Measurements from ENCODE around the gene C10orf95.

Gene C10orf95

DNA sequence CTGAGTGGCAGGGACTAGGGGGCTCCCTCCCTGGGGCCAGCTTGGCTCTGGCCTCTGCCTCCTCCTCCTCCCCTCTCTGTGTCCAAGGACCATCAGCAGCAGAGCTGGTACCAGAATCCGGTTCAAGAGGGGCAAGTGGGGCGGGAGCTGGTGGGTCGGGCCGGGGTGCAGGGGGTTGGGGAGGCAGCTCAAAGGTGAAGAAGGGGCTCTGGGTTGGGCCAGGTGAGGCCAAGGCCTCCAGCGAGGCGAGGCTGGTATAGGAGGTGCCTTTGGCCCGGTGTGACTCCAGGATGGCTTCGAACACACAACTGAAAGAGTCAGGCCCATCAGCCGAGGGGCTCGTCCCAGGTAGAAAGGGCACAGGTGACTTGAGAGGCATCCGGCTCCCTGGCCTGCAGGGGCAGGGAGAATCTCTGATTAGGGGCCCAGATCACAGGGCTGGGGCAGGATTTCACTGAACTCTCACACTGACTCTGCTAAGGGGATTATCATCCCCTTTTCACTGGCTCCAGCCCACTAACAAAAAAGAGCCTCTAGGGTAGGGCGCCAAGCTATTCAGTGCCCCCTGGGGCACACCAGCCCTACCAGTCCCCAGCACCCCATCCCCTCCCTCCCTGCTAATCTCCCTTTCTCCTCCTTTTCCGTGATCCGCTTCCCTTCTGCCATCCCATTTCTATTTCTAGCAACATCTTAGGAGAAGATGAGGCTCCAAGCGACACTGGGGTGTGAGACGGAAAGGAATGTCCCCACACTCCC is 37.4 kb downstream of the C10orf95 start:
- DNase-seq, result no peak

GRCh38 chr10:102413053-102413705 is 38.2 kb downstream of the C10orf95 start:
- no peak for DNase-seq

GRCh38 chr10:102412293-102412692 is 39.0 kb downstream of the C10orf95 start:
- DNase-seq, result no peak

DNA sequence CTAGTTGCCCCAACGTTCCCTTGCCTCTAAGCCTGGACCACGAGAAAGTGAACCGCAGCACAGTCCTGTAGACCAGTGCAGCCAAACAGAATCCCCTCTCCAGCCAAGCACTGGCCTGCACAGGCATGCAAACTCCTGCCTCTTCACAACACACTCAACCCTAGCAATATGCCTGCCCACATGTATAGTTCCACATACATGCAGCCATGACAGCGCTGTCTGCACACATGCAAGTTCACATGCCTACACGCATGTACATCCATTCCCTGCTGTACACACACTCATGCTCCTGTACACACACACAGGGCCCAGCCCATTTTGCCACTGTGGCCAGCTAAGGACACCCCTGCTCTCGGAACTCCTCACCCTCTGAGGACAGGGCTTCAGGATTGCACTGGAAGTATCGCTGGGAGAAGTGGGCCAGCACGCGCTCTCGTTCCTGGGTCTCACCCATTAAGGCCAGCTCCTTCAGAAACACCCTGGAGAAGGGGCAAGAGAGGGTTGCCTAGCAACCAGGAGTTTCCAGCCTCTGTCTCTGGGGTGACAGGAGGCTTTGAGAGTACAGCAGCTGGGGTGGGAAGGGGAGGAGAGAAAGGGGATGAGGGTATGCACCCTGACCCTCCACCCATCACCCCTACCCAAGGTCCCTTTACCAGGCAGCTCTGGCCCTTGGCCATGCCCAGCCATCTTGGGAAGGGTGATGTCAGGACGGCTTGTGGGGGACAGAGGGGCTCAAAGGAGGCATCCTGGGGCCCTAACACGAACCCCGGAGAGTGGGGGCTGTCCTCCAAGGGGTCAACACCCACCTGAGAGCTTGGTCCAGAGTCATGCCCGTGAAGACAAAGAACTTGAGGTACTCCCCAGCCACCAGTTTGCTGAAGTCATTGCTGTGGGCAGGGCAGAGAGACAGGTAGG is 39.7 kb downstream of the C10orf95 start:
- DNase-seq, result no peak

- DNase-seq, result no peak
Measured at GRCh38 chr10:102410429-102411073, 40.8 kb downstream of the C10orf95 start.

GRCh38 chr10:102409604-102410428 is 41.5 kb downstream of the C10orf95 start:
- peak; percentile 32 for DNase-seq

GRCh38 chr10:102408728-102409603 is 42.4 kb downstream of the C10orf95 start:
- DNase-seq, result peak; percentile 61

GRCh38 chr10:102408131-102408727 is 43.1 kb downstream of the C10orf95 start:
- no peak for DNase-seq

DNA sequence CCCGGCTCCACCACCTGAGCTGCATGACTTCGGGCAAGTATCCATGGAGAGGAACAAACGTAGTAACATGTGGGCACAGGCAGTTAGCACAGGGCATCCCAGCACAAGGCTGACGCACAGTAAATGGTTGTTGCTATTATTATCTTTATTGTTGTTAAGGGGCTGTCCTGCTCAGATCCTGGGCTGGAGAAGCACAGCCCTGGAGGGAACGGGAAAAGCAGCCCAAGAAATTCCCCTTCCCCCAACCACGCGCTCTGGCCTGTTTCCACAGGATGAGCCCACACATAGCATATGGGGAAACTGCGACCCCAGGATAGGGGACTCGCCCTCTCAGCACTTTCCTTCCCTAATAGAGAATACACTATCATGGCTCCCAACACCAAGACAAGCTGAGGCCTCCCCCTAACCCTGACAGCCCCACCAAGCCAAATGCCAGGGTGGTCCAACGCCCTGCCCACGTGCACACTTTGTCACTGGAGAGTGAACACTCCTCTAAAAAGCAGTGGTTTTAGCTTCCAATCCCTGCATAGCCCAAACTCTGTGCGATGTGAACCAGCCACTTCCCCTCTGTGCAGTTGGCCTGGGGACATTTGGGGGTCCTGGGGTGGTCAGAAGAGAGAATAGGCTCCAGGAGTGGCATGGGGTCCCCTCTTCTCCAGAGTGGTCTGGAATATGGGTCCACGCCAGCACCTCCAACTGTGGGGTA is 43.8 kb downstream of the C10orf95 start:
- no peak for DNase-seq

DNA sequence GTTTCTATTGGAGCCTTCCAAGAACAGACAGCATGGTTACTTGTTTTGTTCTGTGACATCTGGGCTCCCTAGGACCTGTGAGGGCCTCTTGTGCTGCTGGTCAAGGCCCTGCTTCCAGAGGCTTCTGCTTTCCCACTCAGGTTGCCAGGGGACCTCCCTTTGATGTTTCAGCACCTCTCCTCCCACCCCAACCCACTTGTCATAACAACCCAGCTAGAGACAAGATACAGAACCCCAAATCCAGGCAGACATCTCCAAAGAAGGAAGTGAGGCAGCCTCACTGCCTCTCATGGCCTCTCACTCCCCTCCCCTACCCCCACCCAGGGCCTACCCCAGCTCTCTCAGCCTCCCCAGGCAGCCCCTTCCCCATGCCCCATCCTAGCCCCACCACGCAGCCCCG is 44.5 kb downstream of the C10orf95 start:
- no peak for DNase-seq

GRCh38 chr10:102405632-102406031 is 45.7 kb downstream of the C10orf95 start:
- DNase-seq, result peak; percentile 33

- no peak for DNase-seq
Measured at GRCh38 chr10:102405108-102405571, 46.2 kb downstream of the C10orf95 start.

GRCh38 chr10:102404361-102405107 is 46.8 kb downstream of the C10orf95 start:
- no peak for DNase-seq

DNA sequence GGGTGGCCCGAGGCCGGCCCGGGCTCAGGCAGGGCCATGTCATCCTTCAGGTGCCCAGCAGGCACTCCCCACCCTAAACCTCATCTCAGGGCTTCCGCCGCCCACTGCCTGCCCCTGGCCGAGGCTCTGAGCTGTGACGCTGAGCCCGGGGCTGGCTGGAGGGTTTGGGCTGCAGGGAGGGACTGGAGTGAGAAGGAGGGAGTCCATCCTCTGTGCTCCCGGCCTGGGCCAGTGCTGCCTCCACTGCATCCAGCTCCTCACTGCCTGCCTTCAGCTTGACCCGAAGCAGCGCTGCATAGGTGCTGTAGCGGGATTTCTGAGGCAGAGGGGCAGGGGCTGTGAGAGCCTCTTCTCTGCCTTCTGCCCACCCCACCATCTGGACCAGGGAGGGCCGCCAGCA is 48.2 kb downstream of the C10orf95 start:
- no peak for DNase-seq

DNA sequence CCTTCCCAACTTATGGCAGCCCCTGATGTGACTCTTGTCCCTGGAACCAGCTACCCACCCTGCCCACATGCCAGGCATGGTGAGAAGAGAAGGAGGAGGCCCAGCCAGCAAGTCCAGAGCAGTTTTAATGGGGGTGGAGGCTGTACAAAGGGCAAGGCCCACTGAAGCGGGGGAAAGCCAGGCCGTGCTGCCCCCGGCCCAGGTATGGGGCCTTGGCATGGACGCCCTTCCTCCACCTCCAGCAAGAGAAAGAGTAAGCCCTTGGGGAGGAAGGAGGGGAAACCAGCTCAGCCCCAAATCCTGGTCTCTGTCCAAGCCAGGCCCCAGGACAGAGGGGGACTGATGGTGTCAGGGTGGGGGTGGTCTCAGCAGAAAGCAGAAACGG is 48.8 kb downstream of the C10orf95 start:
- DNase-seq, result no peak

GRCh38 chr10:102401735-102402511 is 49.4 kb downstream of the C10orf95 start:
- peak; percentile 95 for DNase-seq

DNA sequence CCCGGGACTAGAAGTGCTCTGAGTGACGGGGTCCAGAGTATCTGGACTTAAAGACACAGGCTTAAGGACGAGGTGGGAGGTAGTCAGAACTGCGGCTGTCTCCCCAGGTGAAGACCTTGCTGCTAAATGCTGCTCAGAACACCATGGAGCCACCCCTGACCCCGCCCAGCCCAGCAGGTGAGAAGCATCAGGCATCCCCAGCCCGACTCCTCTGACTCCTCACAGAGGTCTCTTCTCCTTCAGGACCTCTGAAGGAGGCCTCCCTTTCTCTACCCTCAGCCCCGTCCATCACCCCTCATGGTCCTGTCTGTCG is 50.0 kb downstream of the C10orf95 start:
- no peak for DNase-seq

- no peak for DNase-seq
Measured at GRCh38 chr10:102400598-102401341, 50.6 kb downstream of the C10orf95 start.

Measured in 8988T (cell line).